ENCODE measurements around the gene MPPED2. TPM values are rescaled to one million over a fixed set of nuclear protein-coding genes. Genes with fewer than 3 reads are reported as not detected.

The MPPED2 gene
- total and polyA plus RNA-seq, 2 of the 13 experiments (the other 11 are each of a cell fraction or from before 2014, with no cell fraction given), result not detected

GRCh38 chr11:30364139-30364836 lies 221.9 kb downstream of the MPPED2 start:
- DNase-seq (ENCODE audit: low spot score), result no peak
- ChIA-PET CTCF (ENCODE audit: low intra/inter-chr PET ratio, low total read pairs) (no interaction called here), POLR2A (no interaction called here)
- Histone ChIP-seq H3K4me3 (replicated peaks in 1 of 3; ENCODE audit: insufficient read depth in 1 of 3, low read depth in 2 of 3, low read length in 3 of 3) (no peak overlapping the region), H3K4me1 (ENCODE audit: insufficient read depth, low read length) (no peaks in the 10 kb centered on the region), H3K79me2 (ENCODE audit: insufficient read depth, low read length) (no peaks in the 10 kb centered on the region), H3K9ac (ENCODE audit: insufficient read depth, low read depth, low read length) (no peak overlapping the region), H3K4me2 (ENCODE audit: low read depth, low read length) (no peak overlapping the region), H4K20me1 (ENCODE audit: insufficient read depth, low read length) (no peaks in the 10 kb centered on the region), H3K27ac (ENCODE audit: extremely low read length, insufficient read depth, low read length) (no peak overlapping the region), H3K27me3 (ENCODE audit: control insufficient read depth in 1 of 2, insufficient read depth in 2 of 2, low read length in 2 of 2) (no peaks in the 10 kb centered on the region; a peak in 2 of 5 replicates), H2AFZ (ENCODE audit: low read length) (no peak overlapping the region), H3K9me3 (ENCODE audit: low read length) (no peaks in the 10 kb centered on the region), H3K36me3 (replicated peaks in 1 of 2; ENCODE audit: control insufficient read depth in 1 of 2, insufficient read depth in 2 of 2, low read length in 2 of 2) (no peaks in the 10 kb centered on the region)
- 13% methylated on average over 7 of the region's 7 CpGs for WGBS (ENCODE audit: low lambda C conversion rate)
- no peak for FAIRE-seq
- in situ Hi-C loops (cut with HindIII; ENCODE audit: extremely low pct_ligation_motif_present, low pct_unique_long_range_greater_than_20kb), result no loop called here
- ATAC-seq, result no peak
- intact Hi-C loops (cut with micrococcal nuclease; ENCODE audit: unreplicated experiment), result no loop called here
- BruUV-seq (replicated peaks), result no TSS peak
- TF ChIP-seq TIGD3 (CRISPR knock-in tag; IDR thresholded peaks at IDR 0.05; ENCODE audit: borderline replicate concordance), result no peak
- no peak for TF ChIP-seq ZNF530 (CRISPR knock-in tag; IDR thresholded peaks at IDR 0.05; ENCODE audit: low read depth)
- no peak for TF ChIP-seq ATM (IDR thresholded peaks at IDR 0.05; ENCODE audit: borderline replicate concordance)
- no peak for TF ChIP-seq GABPA (IDR thresholded peaks at IDR 0.05; ENCODE audit: low read depth, low read length)
- no peak for TF ChIP-seq GABPA (CRISPR knock-in tag; IDR thresholded peaks at IDR 0.05; ENCODE audit: low read depth)
- no peak for TF ChIP-seq ZC3H4 (CRISPR knock-in tag; IDR thresholded peaks at IDR 0.05; ENCODE audit: borderline replicate concordance)
- TF ChIP-seq ZFX (CRISPR knock-in tag; IDR thresholded peaks at IDR 0.05; ENCODE audit: low read depth), result no peak
- TF ChIP-seq MAFG (CRISPR knock-in tag; IDR thresholded peaks at IDR 0.05), result no peak
- TF ChIP-seq ZNF558 (CRISPR knock-in tag; IDR thresholded peaks at IDR 0.05; ENCODE audit: borderline replicate concordance), result no peak
- no peak for TF ChIP-seq SRSF9 (IDR thresholded peaks at IDR 0.05; ENCODE audit: borderline replicate concordance, insufficient read depth, low read depth, low read length, poor library complexity, severe bottlenecking)
- TF ChIP-seq, protein P1, sequence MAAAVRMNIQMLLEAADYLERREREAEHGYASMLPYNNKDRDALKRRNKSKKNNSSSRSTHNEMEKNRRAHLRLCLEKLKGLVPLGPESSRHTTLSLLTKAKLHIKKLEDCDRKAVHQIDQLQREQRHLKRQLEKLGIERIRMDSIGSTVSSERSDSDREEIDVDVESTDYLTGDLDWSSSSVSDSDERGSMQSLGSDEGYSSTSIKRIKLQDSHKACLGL (CRISPR knock-in tag; IDR thresholded peaks at IDR 0.05), result no peak
- TF ChIP-seq ZNF335 (CRISPR knock-in tag; IDR thresholded peaks at IDR 0.05), result no peak
- no peak for TF ChIP-seq FOXO4 (CRISPR knock-in tag; conservative IDR thresholded peaks at IDR 0.05)
- TF ChIP-seq ZSCAN30 (CRISPR knock-in tag; IDR thresholded peaks at IDR 0.05), result no peak
- TF ChIP-seq, protein P2, sequence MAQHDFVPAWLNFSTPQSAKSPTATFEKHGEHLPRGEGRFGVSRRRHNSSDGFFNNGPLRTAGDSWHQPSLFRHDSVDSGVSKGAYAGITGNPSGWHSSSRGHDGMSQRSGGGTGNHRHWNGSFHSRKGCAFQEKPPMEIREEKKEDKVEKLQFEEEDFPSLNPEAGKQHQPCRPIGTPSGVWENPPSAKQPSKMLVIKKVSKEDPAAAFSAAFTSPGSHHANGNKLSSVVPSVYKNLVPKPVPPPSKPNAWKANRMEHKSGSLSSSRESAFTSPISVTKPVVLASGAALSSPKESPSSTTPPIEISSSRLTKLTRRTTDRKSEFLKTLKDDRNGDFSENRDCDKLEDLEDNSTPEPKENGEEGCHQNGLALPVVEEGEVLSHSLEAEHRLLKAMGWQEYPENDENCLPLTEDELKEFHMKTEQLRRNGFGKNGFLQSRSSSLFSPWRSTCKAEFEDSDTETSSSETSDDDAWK (CRISPR knock-in tag; IDR thresholded peaks at IDR 0.05), result no peak
- no peak for TF ChIP-seq ZNF260 (CRISPR knock-in tag; IDR thresholded peaks at IDR 0.05; ENCODE audit: borderline replicate concordance, low read depth)
- no peak for TF ChIP-seq SOX5 (CRISPR knock-in tag; IDR thresholded peaks at IDR 0.05; ENCODE audit: borderline replicate concordance)
- no peak for TF ChIP-seq RFXAP (CRISPR knock-in tag; IDR thresholded peaks at IDR 0.05; ENCODE audit: borderline replicate concordance)
- no peak for TF ChIP-seq SOX6 (IDR thresholded peaks at IDR 0.05)
- TF ChIP-seq SOX6 (CRISPR knock-in tag; IDR thresholded peaks at IDR 0.05), result no peak
